LoVo (cell line): ENCODE results near the gene IQCK.
"Not testable (repeated sequence)": the region's sequence is repeated elsewhere in the genome, so short reads cannot be mapped to it uniquely, and the experiment has no call there.

Source experiments
- DNase-seq: peaks from one replicate; pipeline ENCODE4 v3.0.0-alpha.2; 2016; ENCODE audit warnings: low spot score

IQCK gene, protein sequence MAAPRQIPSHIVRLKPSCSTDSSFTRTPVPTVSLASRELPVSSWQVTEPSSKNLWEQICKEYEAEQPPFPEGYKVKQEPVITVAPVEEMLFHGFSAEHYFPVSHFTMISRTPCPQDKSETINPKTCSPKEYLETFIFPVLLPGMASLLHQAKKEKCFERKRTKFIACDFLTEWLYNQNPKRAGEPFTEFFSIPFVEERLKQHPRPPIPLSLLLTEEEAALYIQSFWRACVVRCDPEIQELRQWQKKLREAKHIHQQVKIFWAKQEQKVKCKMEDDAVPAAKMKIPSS

DNA sequence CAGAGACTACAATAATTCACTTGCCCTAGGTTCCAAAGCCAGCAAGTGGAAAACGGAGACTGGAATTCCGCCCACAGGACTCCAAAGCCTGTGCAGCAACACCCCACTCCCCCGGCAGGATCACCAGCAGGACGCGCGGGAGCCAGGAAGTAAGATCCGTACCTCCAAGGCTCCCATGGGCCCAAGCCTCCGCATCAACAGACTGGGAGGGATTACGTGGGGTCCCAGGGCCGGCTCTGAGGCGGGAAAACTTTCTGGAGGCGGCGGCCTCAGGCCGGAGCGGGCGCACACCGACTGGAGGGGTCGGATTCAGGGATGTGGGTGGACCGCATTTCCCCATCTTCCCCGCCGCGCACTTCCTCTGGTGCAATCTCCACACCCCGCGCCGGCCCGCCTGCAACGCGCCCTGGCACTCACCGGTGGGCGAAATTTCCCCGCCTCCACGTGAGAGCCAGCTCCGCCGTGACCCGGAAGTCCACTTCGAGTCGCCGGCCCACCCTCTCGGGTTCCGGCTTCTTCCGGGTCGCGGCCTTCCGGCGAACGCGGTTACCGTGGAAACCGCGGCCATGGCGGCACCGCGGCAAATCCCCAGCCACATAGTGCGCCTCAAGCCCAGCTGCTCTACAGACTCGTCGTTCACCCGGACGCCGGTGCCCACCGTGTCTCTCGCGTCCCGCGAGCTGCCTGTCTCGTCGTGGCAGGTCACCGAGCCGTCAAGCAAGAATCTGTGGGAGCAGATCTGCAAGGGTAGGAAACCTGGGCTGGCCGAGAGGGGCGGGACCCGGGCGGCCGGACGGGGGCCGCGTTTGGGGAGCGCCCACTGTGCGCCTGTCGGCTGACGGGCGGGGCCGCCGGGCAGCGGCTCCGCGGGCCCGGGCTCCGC is at the start of gene IQCK, which contains the start of gene KNOP1:
TSS of gene IQCK (plus strand) at position 531 of the 883 bp plus-strand sequence. CDS start at position 567, 36 bp downstream.
TSS of gene KNOP1 (minus strand) at position 487 of the 883 bp plus-strand sequence. CDS start 3,192 bp downstream, outside the sequence.
- peak; percentile 87 for DNase-seq

DNA sequence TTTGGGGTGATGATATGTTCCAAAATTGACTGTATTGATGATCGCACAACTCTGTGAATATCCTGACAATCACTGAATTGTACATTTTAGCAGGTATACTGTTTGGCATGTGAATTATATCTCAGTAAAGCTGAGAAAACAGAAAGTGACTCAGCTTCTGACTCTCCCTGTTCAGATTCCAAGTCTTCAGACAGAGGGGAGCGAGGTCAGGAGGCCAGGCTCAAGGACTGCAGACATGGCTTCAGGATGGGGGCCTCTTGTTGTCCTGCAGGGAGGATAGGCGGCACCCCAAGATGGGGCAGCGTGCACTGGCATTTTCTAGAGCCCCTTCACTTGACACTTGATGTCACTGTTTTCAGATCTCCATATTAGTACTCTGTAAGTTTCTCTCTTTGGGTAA is 45.7 kb upstream of the IQCK start:
- DNase-seq = no peak

GRCh38 chr16:19674485-19674884 is 43.6 kb upstream of the IQCK start:
- no peak for DNase-seq

GRCh38 chr16:19677402-19677801 is 40.7 kb upstream of the IQCK start:
- no peak for DNase-seq

- DNase-seq = no peak
Observed at GRCh38 chr16:19678804-19679203, 39.3 kb upstream of the IQCK start.

DNA sequence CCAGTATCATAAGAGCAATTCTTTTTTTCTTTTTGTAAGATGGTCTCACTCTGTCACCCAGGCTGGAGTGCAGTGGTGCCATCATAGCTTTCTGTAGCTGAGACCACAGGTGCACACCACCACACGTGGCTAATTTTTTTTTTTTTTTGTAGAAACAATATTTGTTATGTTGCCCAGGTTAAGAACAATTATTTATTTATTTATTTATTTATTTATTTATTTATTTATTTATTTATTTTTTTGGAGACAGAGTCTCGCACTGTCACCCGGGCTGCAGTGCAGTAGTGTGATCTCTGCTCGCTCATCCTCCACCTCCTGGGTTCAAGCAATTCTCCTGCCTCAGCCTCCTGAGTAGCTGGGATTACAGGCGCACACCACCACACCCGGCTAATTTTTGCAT is 38.8 kb upstream of the IQCK start:
- DNase-seq = not testable (repeated sequence)

DNA sequence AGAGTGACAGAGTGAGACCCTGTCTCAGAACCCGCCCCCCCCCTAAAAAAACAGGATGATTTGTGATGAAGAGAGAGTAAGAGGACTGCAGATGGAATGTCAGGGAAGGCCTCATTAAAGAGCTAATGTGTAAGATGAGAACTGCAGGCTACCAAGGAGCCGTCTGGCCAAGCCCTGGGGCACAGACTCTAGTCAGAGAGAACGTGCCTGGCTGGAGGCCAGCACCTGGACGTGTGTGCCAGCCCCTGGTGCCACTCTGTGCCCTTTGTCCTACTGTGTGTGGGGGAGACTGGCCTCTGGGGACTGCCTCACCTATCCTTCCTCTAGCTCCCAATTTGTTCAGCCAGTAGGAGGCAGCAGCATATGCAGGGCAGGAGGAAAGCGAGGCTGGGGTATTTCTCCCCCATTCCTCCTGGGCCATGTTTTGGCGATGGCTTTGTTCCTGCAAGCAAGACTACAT is 37.2 kb upstream of the IQCK start:
- DNase-seq = no peak

DNA sequence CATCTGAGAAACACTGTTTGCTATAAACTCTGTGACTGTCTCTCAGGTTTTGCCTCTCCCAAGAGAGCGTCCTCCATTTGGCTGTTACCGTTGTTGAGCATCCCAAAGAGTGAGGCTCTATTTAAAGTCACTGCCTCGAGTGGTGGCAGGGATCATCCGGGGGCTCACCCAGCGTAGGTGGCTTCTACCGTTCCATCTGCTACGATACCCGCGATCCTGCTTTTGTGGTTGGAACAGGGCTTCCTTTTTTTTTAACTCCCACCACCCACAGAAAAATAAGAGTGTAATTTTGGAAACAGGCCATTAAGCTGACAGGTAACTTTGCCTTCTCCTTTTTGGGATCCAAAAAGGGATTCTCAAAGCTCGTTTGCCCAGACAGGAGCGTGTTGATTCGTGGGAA is 36.4 kb upstream of the IQCK start:
- DNase-seq = no peak

DNA sequence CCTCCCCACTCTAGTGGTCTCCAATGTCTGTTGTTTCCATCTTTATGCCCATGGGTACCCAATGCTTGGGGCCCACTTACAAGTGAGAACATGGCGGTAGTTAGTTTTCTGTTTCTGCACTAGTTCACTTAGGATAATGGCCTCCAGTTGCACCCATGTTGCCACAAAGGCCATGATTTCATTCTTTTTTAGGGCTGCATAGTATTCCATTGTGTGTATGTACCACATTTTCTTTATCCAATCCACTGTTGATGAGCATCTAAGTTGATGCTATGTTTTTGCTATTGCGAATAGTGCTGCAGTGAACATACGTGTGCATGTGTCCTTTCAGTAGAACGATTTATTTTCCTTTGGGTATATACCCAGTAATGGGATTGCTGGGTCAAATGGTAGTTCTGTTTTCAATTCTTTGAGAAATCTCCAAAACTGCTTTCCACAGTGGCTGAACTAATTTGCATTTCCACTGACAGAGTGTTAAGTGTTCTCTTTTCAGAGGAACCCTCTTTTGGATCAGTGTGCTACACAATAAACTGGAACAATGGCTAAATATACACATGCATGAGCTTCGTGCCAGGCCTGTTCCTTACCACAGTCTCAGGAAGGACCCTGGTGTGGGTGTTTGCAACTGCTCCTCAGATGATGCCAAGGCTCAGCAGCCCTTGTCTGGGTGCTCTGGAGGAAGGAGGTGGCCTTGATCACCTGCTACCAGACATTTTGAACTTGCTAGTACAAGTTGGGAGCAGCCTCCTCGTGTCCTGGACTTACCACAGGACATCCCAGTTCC is 34.4 kb upstream of the IQCK start:
- DNase-seq = no peak

- DNase-seq = no peak
Observed at GRCh38 chr16:19685176-19685575, 32.9 kb upstream of the IQCK start.

GRCh38 chr16:19687279-19687678 is 30.8 kb upstream of the IQCK start:
- DNase-seq = no peak

DNA sequence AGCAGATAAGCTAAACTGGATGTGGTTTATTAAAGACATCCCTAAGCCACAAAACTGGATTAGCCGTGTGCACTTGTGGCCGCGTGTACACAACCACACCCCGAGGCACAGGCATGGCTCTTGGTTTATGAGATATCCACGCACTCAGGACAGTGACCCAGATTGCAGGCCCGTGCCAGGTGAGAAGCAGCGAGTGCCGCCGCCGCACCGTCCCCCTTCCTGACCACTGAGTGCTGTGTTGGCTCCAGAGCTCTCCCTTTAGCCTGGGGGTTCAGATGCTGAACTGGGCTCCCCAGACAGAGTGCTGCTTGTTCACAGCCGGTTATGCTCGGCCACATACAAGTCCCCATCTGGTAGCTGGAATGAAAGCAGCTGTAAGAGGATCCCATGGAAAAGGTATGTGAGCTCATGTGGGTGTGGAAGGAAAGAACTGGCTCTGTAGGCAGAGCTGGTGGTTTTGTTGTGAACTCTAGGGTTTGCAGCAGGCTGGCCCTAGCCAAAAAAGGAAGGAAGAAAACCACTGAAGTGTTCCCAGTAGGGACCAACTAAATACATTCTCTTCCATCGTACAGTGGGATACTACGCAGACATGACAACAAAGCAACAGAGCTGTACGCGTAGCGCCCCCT is 29.6 kb upstream of the IQCK start:
- DNase-seq = no peak

- DNase-seq = no peak
Observed at GRCh38 chr16:19689342-19689741, 28.7 kb upstream of the IQCK start.

DNA sequence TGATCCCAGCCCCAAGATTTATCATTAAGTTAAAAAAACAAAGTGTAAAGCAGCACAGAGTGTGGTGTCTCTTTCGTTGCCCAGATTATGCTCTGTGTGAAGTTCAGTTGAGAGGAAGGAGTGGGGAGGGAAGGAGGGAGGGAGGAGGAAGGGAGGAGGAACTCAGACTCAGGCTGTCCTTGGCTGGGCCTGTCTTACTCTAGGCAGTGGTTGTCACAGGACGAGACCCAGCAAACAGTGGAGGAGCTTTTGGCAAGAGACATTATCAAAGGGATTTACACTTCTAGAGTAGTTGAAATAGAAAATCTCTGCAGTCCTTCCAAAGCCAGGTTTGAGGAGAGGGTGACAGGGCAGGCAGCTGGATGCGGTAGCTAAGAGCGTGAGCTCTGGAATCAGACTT is 27.9 kb upstream of the IQCK start:
- DNase-seq = no peak

GRCh38 chr16:19691161-19691711 is 26.8 kb upstream of the IQCK start:
- DNase-seq = no peak

DNA sequence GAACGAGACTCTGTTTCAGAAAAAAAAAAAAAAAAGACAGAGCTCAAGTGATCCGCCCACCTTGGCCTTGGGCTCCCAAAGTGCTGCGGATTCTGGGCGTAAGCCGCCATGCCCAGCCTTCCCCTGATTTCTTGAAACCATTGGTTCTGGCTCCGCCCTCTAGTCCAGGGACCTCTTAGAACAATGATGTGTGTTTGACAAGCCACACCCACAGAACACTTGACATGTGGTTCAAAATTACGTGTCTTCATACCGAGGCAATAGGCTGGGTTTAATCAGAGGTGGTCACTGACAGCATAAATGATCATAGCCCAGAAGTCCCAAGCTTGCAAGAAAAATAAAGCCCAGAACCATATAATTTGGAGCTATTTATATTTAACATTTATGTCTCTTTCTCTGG is 23.1 kb upstream of the IQCK start:
- no peak for DNase-seq

DNA sequence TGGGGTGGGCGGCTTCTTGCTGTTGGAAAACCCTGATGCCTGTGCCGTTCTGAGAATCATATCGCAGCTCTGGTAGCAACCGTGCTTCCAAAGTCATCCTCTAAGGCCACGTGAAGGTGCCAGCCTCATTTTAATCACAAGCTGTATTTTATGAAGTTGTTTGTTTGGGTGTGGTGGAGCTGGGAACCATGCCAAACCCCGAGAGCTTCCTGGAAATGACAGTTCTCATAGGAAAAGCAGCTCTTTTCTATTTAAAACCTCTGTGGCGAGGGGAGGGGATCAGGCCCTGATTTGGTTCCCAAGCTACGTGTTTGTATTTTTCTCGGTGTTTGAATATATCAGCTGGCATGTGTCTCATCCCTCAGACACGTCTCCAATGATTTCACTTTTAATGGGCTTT is 21.7 kb upstream of the IQCK start:
- DNase-seq = peak; percentile 82

- DNase-seq = no peak
Observed at GRCh38 chr16:19696961-19697360, 21.1 kb upstream of the IQCK start.

- no peak for DNase-seq
Observed at GRCh38 chr16:19697756-19698318, 20.2 kb upstream of the IQCK start.

- DNase-seq = no peak
Observed at GRCh38 chr16:19698480-19699465, 19.3 kb upstream of the IQCK start.
